K562 (cell line): ENCODE results near the gene DAP. TPM values are rescaled to one million over a fixed set of nuclear protein-coding genes. Genes with fewer than 3 reads are reported as not detected.
A peak's percentile ranks its signal among the peaks of the same experiment; 100 is the strongest.

Source experiments
- ATF1 ChIP-seq, 2 experiments: fragments of 450-650 bp in 1 of 2; IDR thresholded peaks; 2 replicates each; pipeline ENCODE4 v1.6.1; 2016; ENCODE audit warnings: missing compliant biosample characterization in 1 of 2, missing genetic modification characterization in 1 of 2
- BCOR ChIP-seq: fragments of 450-650 bp; IDR thresholded peaks from 2 replicates; pipeline ENCODE4 v1.6.1; 2016
- C11orf30 ChIP-seq: fragments of 450-650 bp; IDR thresholded peaks from 2 replicates; pipeline ENCODE4 v1.6.1; 2016; ENCODE audit warnings: low read depth, mild to moderate bottlenecking
- ESRRA ChIP-seq: fragments of 450-650 bp; IDR thresholded peaks from 2 replicates; pipeline ENCODE4 v1.6.1; 2014; ENCODE audit warnings: low read depth, mild to moderate bottlenecking, moderate library complexity, borderline replicate concordance
- GATA2 ChIP-seq: sonication (generic); formaldehyde crosslinking; IDR thresholded peaks from 2 replicates; pipeline ENCODE4 v1.4.0; 2020; ENCODE audit warnings: mild to moderate bottlenecking, missing genetic modification reagents
- HMGN3 ChIP-seq: IDR thresholded peaks from 2 replicates; pipeline ENCODE4 v1.6.1; 2011; ENCODE audit warnings: borderline replicate concordance, low read depth, mild to moderate bottlenecking, mixed read lengths, low read length; ENCODE audit not compliant: insufficient read length; ENCODE audit errors: extremely low read depth
- IFI16 ChIP-seq: fragments of 250-450 bp; sonication (Bioruptor Pico); IDR thresholded peaks from 2 replicates; pipeline ENCODE4 v2.1.2; 2022; ENCODE audit warnings: mild to moderate bottlenecking, inconsistent platforms
- KLF16 ChIP-seq: IDR thresholded peaks from 2 replicates; pipeline ENCODE4 v1.6.1; 2016; ENCODE audit warnings: antibody characterized with exemption
- LEF1 ChIP-seq: fragments of 450-650 bp; IDR thresholded peaks from 2 replicates; pipeline ENCODE4 v1.6.1; 2016; ENCODE audit warnings: mild to moderate bottlenecking
- MBD2 ChIP-seq: sonication (generic); IDR thresholded peaks from 2 replicates; pipeline ENCODE4 v1.6.1; 2016; ENCODE audit warnings: low read depth, borderline replicate concordance
- MTA2 ChIP-seq: fragments of 450-650 bp; IDR thresholded peaks from 2 replicates; pipeline ENCODE4 v1.6.1; 2016; ENCODE audit warnings: low read depth
- POLR3G ChIP-seq: IDR thresholded peaks from 2 replicates; pipeline ENCODE4 v1.6.1; 2011; ENCODE audit not compliant: insufficient read length, insufficient replicate concordance; ENCODE audit errors: extremely low read depth
- RBM14 ChIP-seq: fragments of 200-400 bp; formaldehyde crosslinking; IDR thresholded peaks from 2 replicates; pipeline ENCODE4 v1.6.1; 2018; ENCODE audit warnings: low read depth, mild to moderate bottlenecking, low read length, moderate library complexity, borderline replicate concordance; ENCODE audit not compliant: insufficient read depth
- SRF ChIP-seq, 2 experiments: fragments of 250-450, 450-650 bp in 1 of 2; sonication (Bioruptor Pico) in 1 of 2; sonication (generic) in 1 of 2; formaldehyde crosslinking; IDR thresholded peaks; 2 replicates each; pipeline versions ENCODE4 v1.5.0 to v1.5.1; 2020 to 2022; ENCODE audit warnings: mild to moderate bottlenecking in 1 of 2, missing genetic modification reagents in 1 of 2
- TAF1 ChIP-seq: IDR thresholded peaks from 2 replicates; pipeline ENCODE4 v1.6.1; 2011; ENCODE audit warnings: mild to moderate bottlenecking, low read length, moderate library complexity; ENCODE audit not compliant: insufficient read depth, control insufficient read depth, severe bottlenecking; ENCODE audit errors: extremely low read depth
- TBL1XR1 ChIP-seq, 2 experiments: IDR thresholded peaks; 2 replicates each; pipeline ENCODE4 v1.6.1; 2012; ENCODE audit warnings: improper control_type of control experiment in 2 of 2, low read length in 2 of 2, mild to moderate bottlenecking in 1 of 2
- TBP ChIP-seq: optimal IDR thresholded peaks from 2 replicates; pipeline ENCODE3; 2011; ENCODE audit warnings: low read depth, low read length, improper control_type of control experiment
- TCF7 ChIP-seq: sonication (generic); IDR thresholded peaks from 2 replicates; pipeline ENCODE4 v1.6.1; 2016; ENCODE audit warnings: antibody characterized with exemption, borderline replicate concordance
- ZC3H4 ChIP-seq: sonication (generic); formaldehyde crosslinking; IDR thresholded peaks from 2 replicates; pipeline ENCODE4 v1.9.0; 2021; ENCODE audit warnings: missing genetic modification reagents, borderline replicate concordance
- ZFX ChIP-seq: sonication (generic); formaldehyde crosslinking; IDR thresholded peaks from 2 replicates; pipeline ENCODE4 v1.8.0; 2022; ENCODE audit warnings: mild to moderate bottlenecking, missing genetic modification reagents, moderate library complexity
- ZNF134 ChIP-seq: fragments of 250-450 bp; sonication (Bioruptor Pico); conservative IDR thresholded peaks from 2 replicates; pipeline ENCODE4 v1.4.0; 2020
- ZNF354B ChIP-seq: fragments of 250-450 bp; sonication (Bioruptor Pico); IDR thresholded peaks from 2 replicates; pipeline ENCODE4 v1.4.0; 2020
- ZNF408 ChIP-seq: fragments of 250-450 bp; sonication (Bioruptor Pico); IDR thresholded peaks from 2 replicates; pipeline ENCODE4 v1.4.0; 2020; ENCODE audit warnings: low read depth, mild to moderate bottlenecking, moderate library complexity
- ZNF830 ChIP-seq: fragments of 250-450 bp; sonication (Bioruptor Pico); IDR thresholded peaks from 2 replicates; pipeline ENCODE4 v1.5.0; 2021; ENCODE audit warnings: mild to moderate bottlenecking
- polyA plus RNA-seq, 8 experiments: library from polyadenylated mRNA; depleted of rRNA in 4 of 8; stranded (reverse) in 5 of 8; unstranded in 3 of 8; fragments of >200 nt; fragmentation: Nextera tagmentation in 2 of 8; fragmentation: Illumina TruSeq in 1 of 8; extraction: Ambion mirVana in 2 of 8; extraction: Trizol in 1 of 8; gene quantifications; 2 replicates each; pipeline versions ENCODE4 v1.2.1 to v1.2.3, GENCODE V29; 2011 to 2014; ENCODE audit warnings: inconsistent platforms in 1 of 8, missing spikeins in 1 of 8
- total RNA-seq, 7 experiments: library from RNA; depleted of rRNA in 6 of 7; stranded (reverse); fragments of >200 nt in 6 of 7; fragmentation: Illumina TruSeq in 2 of 7; extraction: Trizol in 2 of 7; gene quantifications; 2 replicates each; pipeline versions ENCODE4 v1.2.1 to v1.2.3, GENCODE V29; 2011 to 2021; ENCODE audit warnings: low replicate concordance in 1 of 7
- TF ChIP-seq, protein P1 (sequence below): IDR thresholded peaks from 2 replicates; pipeline ENCODE4 v1.6.1; 2014; ENCODE audit warnings: antibody characterized with exemption
- TF ChIP-seq, protein P2 (sequence below): fragments of 200-800 bp; sonication (Bioruptor generic); IDR thresholded peaks from 2 replicates; pipeline ENCODE4 v1.6.1; 2017; ENCODE audit warnings: missing genetic modification characterization, missing compliant biosample characterization
- TF ChIP-seq, protein P3 (sequence below): fragments of 450-650 bp; formaldehyde crosslinking; IDR thresholded peaks from 2 replicates; pipeline ENCODE4 v1.4.0; 2022; ENCODE audit warnings: mild to moderate bottlenecking, moderate library complexity

Gene DAP
- total and polyA plus RNA-seq, 9 of the 15 experiments (the other 6 are each of a cell fraction or from before 2014, with no cell fraction given) = 14.1 to 151 (median 34.5) TPM

DNA sequence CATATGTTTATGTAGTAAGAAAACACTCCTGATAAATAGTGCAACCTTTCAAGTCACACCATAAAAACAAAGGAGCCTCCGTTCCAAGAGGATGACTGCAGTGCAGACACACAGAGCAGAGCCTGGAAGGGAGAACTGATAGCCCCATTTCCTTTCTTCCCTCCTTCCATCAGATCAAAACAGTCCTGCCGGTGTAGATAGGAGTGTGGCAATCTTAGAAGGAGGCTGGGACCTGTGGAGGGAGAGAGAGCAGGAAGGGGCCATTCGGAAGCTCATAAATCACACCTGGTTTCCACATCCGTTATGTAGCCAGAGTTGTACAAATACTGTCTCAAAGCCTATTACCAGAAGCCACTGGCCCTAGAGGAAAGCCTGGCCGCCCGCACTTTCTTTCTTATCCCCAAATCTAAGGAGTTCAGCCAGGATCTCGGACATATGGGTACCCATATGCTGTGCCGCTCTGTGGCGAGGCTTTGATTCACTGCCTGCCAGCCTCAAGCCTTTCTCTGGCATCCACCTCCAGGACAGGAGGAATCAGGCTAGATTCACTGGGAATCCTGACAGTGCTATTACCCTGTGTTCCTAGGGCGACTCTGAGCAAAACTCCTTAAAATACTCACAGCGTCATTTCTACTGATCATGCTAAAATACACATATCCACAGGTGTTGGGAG is 26.9 kb downstream of the DAP start (continued):
- TF ChIP-seq TBP (peak; percentile 26), MTA2 (peak; percentile 75; the same call in 1 of the 2 replicates), TCF7 (peak; percentile 58; the same call in 1 of the 2 replicates), SRF (CRISPR knock-in tag; IDR thresholded peaks at IDR 0.05) (0 out of 4 replicates have a peak, but pooled peaks of 1 of the 2 experiments have one; percentile 17), BCOR (peak; percentile 55; the same call in 1 of the 2 replicates), HMGN3 (peak; percentile 71), KLF16 (peak; percentile 91), ZC3H4 (no peak), ESRRA (peak; percentile 63; the same call in 1 of the 2 replicates), ZFX (CRISPR knock-in tag) (no peak), GATA2 (CRISPR knock-in tag) (peak; percentile 90), ATF1 (CRISPR knock-in tag; IDR thresholded peaks at IDR 0.05) (no peak), ATF1 (tag; IDR thresholded peaks at IDR 0.05) (0 out of 2 replicates have a peak, but pooled peaks have one; percentile 46), C11orf30 (no peak), MBD2 (peak; percentile 68; the same call in 1 of the 2 replicates), POLR3G (no peak), ZNF134 (CRISPR knock-in tag) (no peak), TBL1XR1 (IDR thresholded peaks at IDR 0.05; ENCODE audit: low read length in 2 of 2) (peak; percentile 70 to 91; a peak in 3 of 4 replicates), ZNF830 (CRISPR knock-in tag) (peak; percentile 76; the same call in 1 of the 2 replicates), LEF1 (peak; percentile 92), IFI16 (CRISPR knock-in tag) (no peak), RBM14 (no peak), TAF1 (peak; percentile 55), ZNF408 (no peak), ZNF354B (no peak)
- TF ChIP-seq, protein P1, sequence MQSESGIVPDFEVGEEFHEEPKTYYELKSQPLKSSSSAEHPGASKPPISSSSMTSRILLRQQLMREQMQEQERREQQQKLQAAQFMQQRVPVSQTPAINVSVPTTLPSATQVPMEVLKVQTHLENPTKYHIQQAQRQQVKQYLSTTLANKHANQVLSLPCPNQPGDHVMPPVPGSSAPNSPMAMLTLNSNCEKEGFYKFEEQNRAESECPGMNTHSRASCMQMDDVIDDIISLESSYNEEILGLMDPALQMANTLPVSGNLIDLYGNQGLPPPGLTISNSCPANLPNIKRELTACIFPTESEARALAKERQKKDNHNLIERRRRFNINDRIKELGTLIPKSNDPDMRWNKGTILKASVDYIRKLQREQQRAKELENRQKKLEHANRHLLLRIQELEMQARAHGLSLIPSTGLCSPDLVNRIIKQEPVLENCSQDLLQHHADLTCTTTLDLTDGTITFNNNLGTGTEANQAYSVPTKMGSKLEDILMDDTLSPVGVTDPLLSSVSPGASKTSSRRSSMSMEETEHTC = no peak
- TF ChIP-seq, protein P2, sequence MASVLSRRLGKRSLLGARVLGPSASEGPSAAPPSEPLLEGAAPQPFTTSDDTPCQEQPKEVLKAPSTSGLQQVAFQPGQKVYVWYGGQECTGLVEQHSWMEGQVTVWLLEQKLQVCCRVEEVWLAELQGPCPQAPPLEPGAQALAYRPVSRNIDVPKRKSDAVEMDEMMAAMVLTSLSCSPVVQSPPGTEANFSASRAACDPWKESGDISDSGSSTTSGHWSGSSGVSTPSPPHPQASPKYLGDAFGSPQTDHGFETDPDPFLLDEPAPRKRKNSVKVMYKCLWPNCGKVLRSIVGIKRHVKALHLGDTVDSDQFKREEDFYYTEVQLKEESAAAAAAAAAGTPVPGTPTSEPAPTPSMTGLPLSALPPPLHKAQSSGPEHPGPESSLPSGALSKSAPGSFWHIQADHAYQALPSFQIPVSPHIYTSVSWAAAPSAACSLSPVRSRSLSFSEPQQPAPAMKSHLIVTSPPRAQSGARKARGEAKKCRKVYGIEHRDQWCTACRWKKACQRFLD (CRISPR knock-in tag) = peak; percentile 56; the same call in 1 of the 2 replicates
- TF ChIP-seq, protein P3, sequence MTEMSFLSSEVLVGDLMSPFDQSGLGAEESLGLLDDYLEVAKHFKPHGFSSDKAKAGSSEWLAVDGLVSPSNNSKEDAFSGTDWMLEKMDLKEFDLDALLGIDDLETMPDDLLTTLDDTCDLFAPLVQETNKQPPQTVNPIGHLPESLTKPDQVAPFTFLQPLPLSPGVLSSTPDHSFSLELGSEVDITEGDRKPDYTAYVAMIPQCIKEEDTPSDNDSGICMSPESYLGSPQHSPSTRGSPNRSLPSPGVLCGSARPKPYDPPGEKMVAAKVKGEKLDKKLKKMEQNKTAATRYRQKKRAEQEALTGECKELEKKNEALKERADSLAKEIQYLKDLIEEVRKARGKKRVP (CRISPR knock-in tag) = no peak
